Neural progenitor cell (in vitro differentiated cells): ENCODE measurements around the gene FSTL1. TPM values are rescaled to one million over a fixed set of nuclear protein-coding genes. Genes with fewer than 3 reads are reported as not detected.

ENCODE experiments used
- DNase-seq: peaks from one replicate; pipeline ENCODE4 v3.0.0-alpha.2; 2016; ENCODE audit warnings: low spot score
- H2AFZ ChIP-seq: fragments of 200-600 bp; sonication (generic); replicated peaks from 2 replicates; pipeline ENCODE4 v1.6.1; 2016; ENCODE audit warnings: antibody characterized with exemption
- H3F3A ChIP-seq: fragments of 200-600 bp; sonication (generic); 2 replicates; pipeline ENCODE4 v1.6.1; 2016; ENCODE audit warnings: antibody characterized with exemption, low read depth
- H3K27ac ChIP-seq: fragments of 200-600 bp; sonication (generic); 2 replicates; pipeline ENCODE4 v1.5.1; 2016; ENCODE audit warnings: mild to moderate bottlenecking
- H3K27me3 ChIP-seq: fragments of 200-600 bp; sonication (generic); 2 replicates; pipeline ENCODE4 v1.6.1; 2016; ENCODE audit warnings: mild to moderate bottlenecking, moderate library complexity
- H3K36me3 ChIP-seq: fragments of 200-600 bp; sonication (generic); 2 replicates; pipeline ENCODE4 v1.5.1; 2016
- H3K4me1 ChIP-seq: fragments of 200-600 bp; sonication (generic); 2 replicates; pipeline ENCODE4 v1.6.1; 2016; ENCODE audit warnings: mixed run types
- H3K4me2 ChIP-seq: fragments of 200-600 bp; sonication (generic); 2 replicates; pipeline ENCODE4 v1.6.1; 2016
- H3K4me3 ChIP-seq: fragments of 200-600 bp; sonication (generic); 2 replicates; pipeline ENCODE4 v1.5.1; 2016
- H3K79me2 ChIP-seq: fragments of 200-600 bp; sonication (generic); 2 replicates; pipeline ENCODE4 v1.6.1; 2016; ENCODE audit warnings: low read depth
- H3K9ac ChIP-seq: fragments of 200-600 bp; sonication (generic); 2 replicates; pipeline ENCODE4 v1.6.1; 2016
- H3K9me3 ChIP-seq: fragments of 200-600 bp; sonication (generic); 2 replicates; pipeline ENCODE4 v1.5.1; 2016; ENCODE audit warnings: low read depth
- H4K20me1 ChIP-seq: fragments of 200-600 bp; sonication (generic); 2 replicates; pipeline ENCODE4 v1.6.1; 2016; ENCODE audit warnings: low read depth
- H3K27ac Mint-ChIP-seq: 3 replicates; pipeline ENCODE4 v1.8.0; 2021; ENCODE audit warnings: mixed read lengths
- H3K27me3 Mint-ChIP-seq: 2 replicates; pipeline ENCODE4 v1.8.0; 2022; ENCODE audit warnings: low read depth, mild to moderate bottlenecking, inconsistent platforms, moderate library complexity, mixed read lengths; ENCODE audit not compliant: insufficient read depth
- H3K36me3 Mint-ChIP-seq: 3 replicates; pipeline ENCODE4 v1.8.0; 2021; ENCODE audit warnings: mixed read lengths
- H3K4me1 Mint-ChIP-seq: 3 replicates; pipeline ENCODE4 v1.8.0; 2021; ENCODE audit warnings: mixed read lengths
- H3K4me3 Mint-ChIP-seq: 3 replicates; pipeline ENCODE4 v1.8.0; 2021; ENCODE audit warnings: mild to moderate bottlenecking, moderate library complexity, mixed read lengths
- H3K9me3 Mint-ChIP-seq: 3 replicates; pipeline ENCODE4 v1.8.0; 2020; ENCODE audit warnings: mixed read lengths
- EZH2 ChIP-seq: fragments of 200-600 bp; sonication (generic); IDR thresholded peaks from 2 replicates; pipeline ENCODE4 v1.6.1; 2017; ENCODE audit warnings: antibody characterized with exemption, mild to moderate bottlenecking, moderate library complexity
- EZH2phosphoT487 ChIP-seq: fragments of 200-600 bp; sonication (generic); IDR thresholded peaks from 2 replicates; pipeline ENCODE4 v1.6.1; 2017; ENCODE audit warnings: antibody characterized with exemption
- total RNA-seq: library from RNA; depleted of rRNA; stranded (reverse); fragments of >200 nt; gene quantifications from 2 replicates; pipeline ENCODE4 v1.2.3, GENCODE V29; 2015; ENCODE audit warnings: low replicate concordance
- TF ChIP-seq, protein P1 (sequence below): fragments of 200-600 bp; sonication (generic); IDR thresholded peaks from 2 replicates; pipeline ENCODE4 v1.5.1; 2017; ENCODE audit warnings: antibody characterized with exemption, mild to moderate bottlenecking

The FSTL1 gene
- total RNA-seq, 1 donor from 2014 or later: 327 TPM

DNA sequence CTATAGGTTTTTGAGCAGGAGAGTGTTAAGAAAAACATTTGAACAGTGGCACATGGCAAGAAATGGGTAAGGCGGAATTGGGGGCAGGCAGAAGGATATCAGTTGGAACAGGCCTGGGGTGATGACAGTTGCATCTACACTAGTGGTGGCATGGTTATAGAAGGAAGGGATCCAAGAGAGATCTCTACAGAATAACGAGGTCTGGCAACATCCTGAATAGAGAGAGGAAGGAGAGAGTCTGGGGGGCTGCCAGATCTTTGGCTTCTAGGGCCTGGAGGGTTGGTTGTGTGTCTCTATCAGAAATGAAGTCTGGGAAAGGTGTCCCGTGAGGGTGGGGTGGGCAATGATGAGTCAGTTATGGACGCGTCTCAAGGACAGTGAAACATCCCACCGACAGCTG, 26.3 kb downstream of the FSTL1 start:
- Histone ChIP-seq H3K27ac (no peak overlapping the region), H3K79me2 (no peaks in the 10 kb centered on the region)
- peaks cover 42% of the 10 kb centered on the region for H3K4me1 Mint-ChIP-seq

DNA sequence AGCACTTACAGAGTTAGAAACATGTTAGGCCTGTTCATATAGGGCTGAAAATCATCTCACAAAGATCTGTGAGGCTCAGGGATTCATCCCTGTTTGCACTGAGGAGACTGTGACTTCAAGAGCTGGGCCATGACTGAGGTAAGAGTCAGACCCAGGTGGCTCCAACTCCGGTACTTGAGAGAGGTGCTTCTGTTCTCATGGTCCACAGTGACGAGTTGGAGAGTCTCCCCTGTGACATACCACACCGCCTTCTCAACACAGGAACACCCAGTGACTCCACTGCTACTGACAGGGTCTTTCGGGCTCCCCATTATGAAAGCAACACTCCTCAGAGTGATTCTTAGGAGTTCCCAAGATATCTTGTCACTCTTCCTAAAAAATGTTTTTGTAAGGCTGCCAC, 27.4 kb downstream of the FSTL1 start:
- DNase-seq: no peak
- Mint-ChIP-seq H3K36me3 (peaks cover 8% of the 10 kb centered on the region), H3K9me3 (no peaks in the 10 kb centered on the region), H3K27me3 (peaks cover 4% of the 10 kb centered on the region), H3K27ac (no peak overlapping the region), H3K4me1 (peaks cover 44% of the 10 kb centered on the region), H3K4me3 (no peak overlapping the region)
- H3K4me2 ChIP-seq: no peak overlapping the region
- TF ChIP-seq, protein P1, sequence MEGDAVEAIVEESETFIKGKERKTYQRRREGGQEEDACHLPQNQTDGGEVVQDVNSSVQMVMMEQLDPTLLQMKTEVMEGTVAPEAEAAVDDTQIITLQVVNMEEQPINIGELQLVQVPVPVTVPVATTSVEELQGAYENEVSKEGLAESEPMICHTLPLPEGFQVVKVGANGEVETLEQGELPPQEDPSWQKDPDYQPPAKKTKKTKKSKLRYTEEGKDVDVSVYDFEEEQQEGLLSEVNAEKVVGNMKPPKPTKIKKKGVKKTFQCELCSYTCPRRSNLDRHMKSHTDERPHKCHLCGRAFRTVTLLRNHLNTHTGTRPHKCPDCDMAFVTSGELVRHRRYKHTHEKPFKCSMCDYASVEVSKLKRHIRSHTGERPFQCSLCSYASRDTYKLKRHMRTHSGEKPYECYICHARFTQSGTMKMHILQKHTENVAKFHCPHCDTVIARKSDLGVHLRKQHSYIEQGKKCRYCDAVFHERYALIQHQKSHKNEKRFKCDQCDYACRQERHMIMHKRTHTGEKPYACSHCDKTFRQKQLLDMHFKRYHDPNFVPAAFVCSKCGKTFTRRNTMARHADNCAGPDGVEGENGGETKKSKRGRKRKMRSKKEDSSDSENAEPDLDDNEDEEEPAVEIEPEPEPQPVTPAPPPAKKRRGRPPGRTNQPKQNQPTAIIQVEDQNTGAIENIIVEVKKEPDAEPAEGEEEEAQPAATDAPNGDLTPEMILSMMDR: no peak
- no peak for TF ChIP-seq EZH2phosphoT487
- TF ChIP-seq EZH2: no peak
- H2AFZ ChIP-seq: no peak overlapping the region
- H3K79me2 ChIP-seq: no peaks in the 10 kb centered on the region
- H3K27me3 ChIP-seq: no peaks in the 10 kb centered on the region
- H3K9me3 ChIP-seq: no peaks in the 10 kb centered on the region
- no peak overlapping the region for H3K27ac ChIP-seq
- peaks cover 4% of the 10 kb centered on the region for H3F3A ChIP-seq
- no peak overlapping the region for H3K4me3 ChIP-seq
- no peak overlapping the region for H3K9ac ChIP-seq
- no peaks in the 10 kb centered on the region for H4K20me1 ChIP-seq
- no peaks in the 10 kb centered on the region for H3K36me3 ChIP-seq
- H3K4me1 ChIP-seq: peaks cover 11% of the 10 kb centered on the region

More for the DNA sequence above, 26.3 kb downstream of the FSTL1 start:
- no peaks in the 10 kb centered on the region for H3F3A ChIP-seq
- Mint-ChIP-seq H3K4me3 (no peak overlapping the region), H3K27ac (no peak overlapping the region), H3K27me3 (peaks cover 4% of the 10 kb centered on the region), H3K36me3 (peaks cover 11% of the 10 kb centered on the region), H3K9me3 (no peaks in the 10 kb centered on the region)
- no peaks in the 10 kb centered on the region for H3K36me3 ChIP-seq
- no peak overlapping the region for H3K4me3 ChIP-seq
- H2AFZ ChIP-seq: no peak overlapping the region
- no peak for TF ChIP-seq EZH2
- TF ChIP-seq EZH2phosphoT487: no peak
- TF ChIP-seq, protein P1: no peak
- H3K4me1 ChIP-seq: peaks cover 7% of the 10 kb centered on the region
- H3K9me3 ChIP-seq: no peaks in the 10 kb centered on the region
- H3K9ac ChIP-seq: no peak overlapping the region
- H4K20me1 ChIP-seq: no peaks in the 10 kb centered on the region
- no peaks in the 10 kb centered on the region for H3K27me3 ChIP-seq
- no peak overlapping the region for H3K4me2 ChIP-seq
- DNase-seq: no peak

DNA sequence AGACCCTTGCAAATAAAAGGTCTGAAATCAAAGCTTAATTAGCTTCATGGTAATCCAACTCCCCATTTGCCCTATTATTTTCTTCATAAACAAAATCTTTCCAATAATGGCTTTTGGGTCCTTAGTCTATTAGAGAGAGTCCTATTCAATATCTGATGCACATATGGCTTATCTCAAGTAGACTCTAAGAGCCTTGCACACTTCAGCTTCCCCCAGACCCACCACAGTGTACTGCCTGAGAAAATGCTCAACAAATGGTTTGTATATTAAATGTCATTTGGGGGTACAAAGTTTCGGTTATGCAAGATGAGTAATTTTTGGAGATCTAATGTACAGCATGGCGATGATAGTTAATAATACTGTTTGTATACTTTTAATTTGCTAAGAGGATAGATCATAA, 28.9 kb downstream of the FSTL1 start:
- H3K4me2 ChIP-seq: no peak overlapping the region
- H3K27me3 ChIP-seq: no peaks in the 10 kb centered on the region
- no peaks in the 10 kb centered on the region for H3K79me2 ChIP-seq
- H3K9ac ChIP-seq: no peak overlapping the region
- Mint-ChIP-seq H3K27ac (no peak overlapping the region), H3K9me3 (no peaks in the 10 kb centered on the region), H3K36me3 (peaks cover 4% of the 10 kb centered on the region), H3K27me3 (peaks cover 3% of the 10 kb centered on the region), H3K4me3 (no peak overlapping the region), H3K4me1 (peaks cover 51% of the 10 kb centered on the region)
- H2AFZ ChIP-seq: no peak overlapping the region
- H3K4me1 ChIP-seq: peaks cover 19% of the 10 kb centered on the region
- peaks cover 15% of the 10 kb centered on the region for H3F3A ChIP-seq
- no peak for TF ChIP-seq EZH2phosphoT487
- TF ChIP-seq, protein P1: no peak
- no peak for TF ChIP-seq EZH2
- H3K27ac ChIP-seq: no peak overlapping the region
- H3K9me3 ChIP-seq: no peaks in the 10 kb centered on the region
- H3K36me3 ChIP-seq: no peaks in the 10 kb centered on the region
- no peak for DNase-seq
- H3K4me3 ChIP-seq: no peak overlapping the region
- no peaks in the 10 kb centered on the region for H4K20me1 ChIP-seq
